ENCODE results near the gene CTSD.

DNA sequence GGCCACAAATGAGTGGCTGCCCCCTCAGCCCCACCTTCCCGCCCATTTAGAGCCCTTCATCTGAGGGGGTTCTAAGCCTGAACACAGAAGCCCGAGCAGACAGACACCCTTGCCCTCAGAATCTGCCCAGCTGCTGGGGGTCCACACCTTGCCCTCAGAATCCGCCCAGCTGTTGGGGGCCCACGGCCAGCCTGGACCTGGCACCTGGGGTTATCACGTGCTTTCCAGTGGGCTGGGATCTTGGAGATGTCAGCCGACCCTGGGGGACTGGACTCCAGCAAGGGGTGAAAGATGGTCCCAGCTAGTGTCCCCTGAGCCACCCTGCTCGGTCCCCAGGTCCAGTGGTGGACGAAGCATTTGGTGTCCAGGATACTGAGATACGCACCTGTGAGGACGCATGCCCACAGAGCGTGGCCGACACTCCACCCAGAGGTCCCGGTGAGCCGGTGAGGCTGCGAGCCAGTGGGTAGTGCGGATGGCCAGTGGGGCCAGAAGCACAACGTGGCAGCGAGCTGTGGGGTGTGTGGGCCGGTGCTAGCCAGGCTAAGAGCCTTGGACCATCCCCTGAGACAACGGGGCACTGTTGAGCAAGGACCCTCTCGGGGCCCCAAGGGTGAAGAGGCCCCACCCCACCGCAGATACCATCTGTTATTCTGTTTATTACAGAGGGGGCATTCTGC lies 3.1 kb upstream of the CTSD start:
- TF ChIP-seq CTCF (conservative IDR thresholded peaks at IDR 0.05; ENCODE audit: low read depth in 2 of 2) (no peak), REST (IDR thresholded peaks at IDR 0.05; ENCODE audit: unreplicated experiment) (no peak), POLR2AphosphoS5 (IDR thresholded peaks at IDR 0.05; ENCODE audit: low read depth) (no peak), EZH2 (IDR thresholded peaks at IDR 0.05; ENCODE audit: low read depth, unreplicated experiment) (no peak), EZH2phosphoT487 (IDR thresholded peaks at IDR 0.05; ENCODE audit: unreplicated experiment) (no peak), ZNF331 (CRISPR knock-in tag; IDR thresholded peaks at IDR 0.05; ENCODE audit: low read depth) (no peak)

Data from GM23338 (cell line).